GM12892 (cell line): Measurements from ENCODE around the gene STARD5. TPM values are rescaled to one million over a fixed set of nuclear protein-coding genes. Genes with fewer than 3 reads are reported as not detected.

Experiments
- DNase-seq: peaks from one replicate; pipeline ENCODE4 v3.0.0; 2011; ENCODE audit not compliant: insufficient read length
- FAIRE-seq: peaks from 2 replicates; lab custom pipeline; 2011; peaks lifted over from hg19 to GRCh38; lab: Jason Lieb, UNC
- POLR2A ChIP-seq: IDR thresholded peaks from 2 replicates; pipeline ENCODE4 v1.6.1; 2011; ENCODE audit warnings: low read depth, low read length, control low read depth
- POLR2AphosphoS5 ChIP-seq: IDR thresholded peaks from 2 replicates; pipeline ENCODE4 v1.6.1; 2011; ENCODE audit warnings: low read depth, low read length, control low read depth
- TAF1 ChIP-seq: IDR thresholded peaks from 2 replicates; pipeline ENCODE4 v1.6.1; 2011; ENCODE audit warnings: low read depth, mild to moderate bottlenecking, control low read depth, low read length, borderline replicate concordance
- polyA plus RNA-seq: library from polyadenylated mRNA; unstranded; fragments of >200 nt; gene quantifications from one replicate; pipeline ENCODE4 v1.2.1, GENCODE V29; 2012; ENCODE audit warnings: missing spikeins, inconsistent platforms; ENCODE audit not compliant: missing spikeins

The STARD5 gene
- polyA plus RNA-seq: 4.0 TPM

- DNase-seq (peak; percentile 97), FAIRE-seq (peak; percentile 67)
- TF ChIP-seq POLR2AphosphoS5 (peak; percentile 89), POLR2A (peak; percentile 93), TAF1 (peak; percentile 74; the same call in 1 of the 2 replicates)
Observed at GRCh38 chr15:81323944-81324881, at the start of gene STARD5. TSS of gene STARD5 (minus strand) at chr15:81324141. CDS start at chr15:81324099, 42 bp downstream.

- no peak for TF ChIP-seq POLR2AphosphoS5
- no peak for TF ChIP-seq TAF1
- no peak for TF ChIP-seq POLR2A
Observed at GRCh38 chr15:81373176-81373575, 49.2 kb upstream of the STARD5 start.

GRCh38 chr15:81372575-81372974, 48.6 kb upstream of the STARD5 start:
- FAIRE-seq: no peak
- no peak for DNase-seq
- TF ChIP-seq TAF1 (no peak), POLR2A (no peak), POLR2AphosphoS5 (no peak)

More at GRCh38 chr15:81373176-81373575, 49.2 kb upstream of the STARD5 start:
- DNase-seq: no peak
- no peak for FAIRE-seq

GRCh38 chr15:81363718-81364500, 40.0 kb upstream of the STARD5 start:
- DNase-seq (no peak), FAIRE-seq (no peak)
- no peak for TF ChIP-seq POLR2A

- DNase-seq (no peak), FAIRE-seq (no peak)
- TF ChIP-seq TAF1 (no peak), POLR2AphosphoS5 (no peak), POLR2A (no peak)
Observed at GRCh38 chr15:81363276-81363675, 39.3 kb upstream of the STARD5 start.

- no peak for TF ChIP-seq POLR2AphosphoS5
- no peak for TF ChIP-seq TAF1
- no peak for TF ChIP-seq POLR2A
- FAIRE-seq (no peak), DNase-seq (no peak)
Observed at GRCh38 chr15:81362790-81363189, 38.8 kb upstream of the STARD5 start.

- no peak for FAIRE-seq
- TF ChIP-seq POLR2A (no peak), POLR2AphosphoS5 (no peak), TAF1 (no peak)
Observed at GRCh38 chr15:81361891-81362290, 38.0 kb upstream of the STARD5 start.

GRCh38 chr15:81360491-81360890, 36.5 kb upstream of the STARD5 start:
- TF ChIP-seq TAF1 (no peak), POLR2AphosphoS5 (no peak), POLR2A (no peak)
- no peak for FAIRE-seq
- DNase-seq: no peak

More at GRCh38 chr15:81361891-81362290, 38.0 kb upstream of the STARD5 start:
- no peak for DNase-seq

- TF ChIP-seq POLR2A (no peak), POLR2AphosphoS5 (no peak), TAF1 (no peak)
- DNase-seq: no peak
- no peak for FAIRE-seq
Observed at GRCh38 chr15:81358248-81358647, 34.3 kb upstream of the STARD5 start.

GRCh38 chr15:81357180-81357686, 33.3 kb upstream of the STARD5 start:
- no peak for DNase-seq
- no peak for FAIRE-seq
- TF ChIP-seq POLR2A (no peak), TAF1 (no peak), POLR2AphosphoS5 (no peak)

- no peak for FAIRE-seq
- no peak for TF ChIP-seq TAF1
- TF ChIP-seq POLR2AphosphoS5: no peak
- no peak for TF ChIP-seq POLR2A
Observed at GRCh38 chr15:81356252-81356651, 32.3 kb upstream of the STARD5 start.

More at GRCh38 chr15:81356252-81356651, 32.3 kb upstream of the STARD5 start:
- no peak for DNase-seq
